HG03558 (cell line): ENCODE measurements around the gene PARD3.

Experiments
- ATAC-seq: cut with Tn5 transposase; IDR thresholded peaks from one replicate; pipeline ENCODE4 v1.9.1; 2021; ENCODE audit warnings: moderate number of reproducible peaks; ENCODE audit not compliant: unreplicated experiment; ENCODE audit errors: extremely low read depth

Gene PARD3

GRCh38 chr10:34222359-34222758 is 592.7 kb downstream of the PARD3 start:
- no peak for ATAC-seq

DNA sequence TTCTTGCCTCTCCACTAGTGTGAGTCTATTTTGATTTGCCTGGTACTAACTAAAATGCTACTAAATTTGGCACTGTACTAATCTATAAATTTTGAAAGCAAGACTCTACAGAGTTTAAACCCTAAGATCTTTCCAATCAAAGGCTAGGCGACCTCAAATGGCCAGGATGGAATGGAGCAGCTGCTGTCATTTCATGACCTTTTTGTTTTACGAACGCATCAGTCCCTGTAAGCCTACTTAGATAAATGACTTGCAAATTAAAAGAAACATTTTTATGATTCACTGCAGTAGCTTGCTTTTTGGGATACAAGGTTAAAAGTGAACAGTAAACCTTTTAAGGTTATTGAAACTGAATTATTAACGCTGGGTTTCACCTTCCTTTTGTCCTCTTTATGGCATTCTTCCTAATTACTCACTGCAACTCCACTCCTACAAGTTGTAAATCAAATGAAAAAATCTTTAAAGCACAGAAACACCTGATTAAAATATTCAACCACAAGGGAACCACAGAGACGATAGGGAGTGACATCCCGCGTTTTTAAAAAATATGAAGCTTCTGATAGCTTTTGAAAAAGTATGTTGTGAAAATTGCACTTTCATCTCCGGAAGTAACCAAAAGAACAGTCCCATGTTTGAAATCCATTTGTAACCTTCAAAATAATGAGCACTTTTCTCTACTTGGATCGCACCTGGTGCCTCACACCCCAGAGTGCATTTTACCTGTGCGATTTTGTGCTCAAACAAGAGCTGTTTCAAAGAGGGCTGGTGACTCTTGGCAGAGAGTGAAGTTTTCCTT is 595.1 kb downstream of the PARD3 start:
- no peak for ATAC-seq

- no peak for ATAC-seq
Observed at GRCh38 chr10:34217524-34217923, 597.6 kb downstream of the PARD3 start.

DNA sequence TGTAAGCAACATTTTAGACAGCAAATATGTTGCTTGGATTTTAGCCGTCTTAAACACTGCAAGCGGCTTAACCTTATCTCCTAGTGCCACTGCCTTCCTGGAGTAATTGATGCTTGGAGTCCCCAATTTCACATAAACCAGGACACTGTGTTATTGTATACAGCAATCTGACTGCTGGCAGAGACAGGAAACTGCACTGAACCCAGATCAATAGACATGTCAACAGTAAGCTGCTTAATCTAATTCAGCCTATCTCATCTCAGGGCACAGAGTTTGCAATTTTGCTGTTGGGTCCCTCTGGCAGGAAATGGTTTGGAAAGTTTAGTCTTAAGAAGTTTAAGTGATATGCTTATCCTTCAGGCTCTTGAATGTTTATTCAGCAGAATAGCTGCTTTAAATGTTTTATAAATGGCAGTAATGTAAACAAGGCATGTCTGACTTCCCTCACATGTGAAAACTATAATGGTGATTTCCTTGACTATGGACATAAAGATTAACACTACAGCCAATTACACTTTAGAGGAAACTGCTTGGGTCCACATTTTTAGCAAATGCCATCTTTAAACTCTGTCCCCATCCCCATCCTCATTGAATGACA is 598.6 kb downstream of the PARD3 start:
- ATAC-seq = no peak

DNA sequence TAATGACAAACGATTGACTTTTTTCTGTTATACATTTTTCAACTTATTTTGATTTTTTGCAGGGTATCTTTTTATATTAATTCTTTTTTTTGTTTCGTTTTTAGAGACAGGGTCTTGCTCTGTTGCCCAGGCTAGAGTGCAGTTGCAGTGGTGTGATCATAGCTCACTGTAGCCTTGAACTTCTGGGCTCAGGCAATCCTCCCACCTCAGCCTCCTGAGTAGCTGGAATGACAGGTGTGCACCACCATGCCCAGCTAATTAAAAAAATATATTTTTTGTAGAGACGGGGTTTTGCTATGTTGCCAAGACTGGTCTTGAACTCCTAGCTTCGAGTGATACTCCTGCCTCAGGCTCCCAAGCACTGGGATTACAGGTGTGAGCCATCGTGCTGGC is 601.3 kb downstream of the PARD3 start:
- ATAC-seq = no peak

DNA sequence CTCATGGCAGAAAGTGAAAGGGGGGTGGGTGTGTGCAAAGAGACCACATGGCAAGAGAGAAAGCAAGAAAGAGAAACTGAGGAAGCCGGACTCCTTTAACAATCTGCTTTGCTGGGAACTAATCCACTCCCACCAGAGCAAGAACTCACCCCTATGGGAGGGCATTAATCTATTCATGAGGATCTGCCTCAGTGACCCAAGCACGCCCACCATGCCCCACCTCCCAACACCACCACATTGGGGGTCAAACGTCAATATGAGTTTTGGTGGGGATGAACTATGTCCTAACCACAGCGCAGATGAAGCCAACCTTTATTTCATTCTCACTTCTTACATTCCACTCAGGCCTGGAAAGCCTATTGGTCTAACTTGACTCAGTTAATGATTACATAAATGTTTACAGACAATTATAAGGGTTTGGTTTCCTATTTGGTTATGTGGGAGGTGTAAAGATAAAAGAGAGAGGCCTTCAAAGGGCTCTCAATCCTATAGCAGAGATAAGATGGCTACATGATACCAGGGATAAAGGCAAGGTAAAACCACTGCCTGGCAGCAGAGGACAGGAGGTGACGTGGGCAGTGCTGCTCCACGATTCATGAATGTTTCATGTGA is 601.8 kb downstream of the PARD3 start:
- ATAC-seq = no peak

DNA sequence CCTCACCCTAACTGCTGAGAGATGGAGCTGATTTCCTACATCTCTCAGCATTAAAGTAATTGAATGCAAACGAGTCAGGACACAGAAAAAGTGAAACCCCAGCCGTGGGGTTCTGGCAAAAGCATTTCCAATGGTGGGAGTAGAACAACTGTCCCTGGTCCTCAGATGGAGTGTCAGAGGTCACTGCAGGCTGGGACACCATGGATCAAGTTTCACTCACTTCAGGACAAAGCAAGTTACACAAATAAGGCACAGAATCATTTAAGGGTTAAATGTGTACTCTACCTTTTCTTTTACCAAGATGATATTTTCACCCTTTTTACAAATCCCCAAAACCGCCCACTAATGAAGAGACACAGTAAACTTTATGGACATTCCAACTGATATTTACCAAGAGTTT is 607.8 kb downstream of the PARD3 start:
- no peak for ATAC-seq

- ATAC-seq = no peak
Observed at GRCh38 chr10:34206935-34207268, 608.2 kb downstream of the PARD3 start.

GRCh38 chr10:34206078-34206934 is 608.8 kb downstream of the PARD3 start:
- ATAC-seq = no peak

- no peak for ATAC-seq
Observed at GRCh38 chr10:34205452-34205851, 609.6 kb downstream of the PARD3 start.

DNA sequence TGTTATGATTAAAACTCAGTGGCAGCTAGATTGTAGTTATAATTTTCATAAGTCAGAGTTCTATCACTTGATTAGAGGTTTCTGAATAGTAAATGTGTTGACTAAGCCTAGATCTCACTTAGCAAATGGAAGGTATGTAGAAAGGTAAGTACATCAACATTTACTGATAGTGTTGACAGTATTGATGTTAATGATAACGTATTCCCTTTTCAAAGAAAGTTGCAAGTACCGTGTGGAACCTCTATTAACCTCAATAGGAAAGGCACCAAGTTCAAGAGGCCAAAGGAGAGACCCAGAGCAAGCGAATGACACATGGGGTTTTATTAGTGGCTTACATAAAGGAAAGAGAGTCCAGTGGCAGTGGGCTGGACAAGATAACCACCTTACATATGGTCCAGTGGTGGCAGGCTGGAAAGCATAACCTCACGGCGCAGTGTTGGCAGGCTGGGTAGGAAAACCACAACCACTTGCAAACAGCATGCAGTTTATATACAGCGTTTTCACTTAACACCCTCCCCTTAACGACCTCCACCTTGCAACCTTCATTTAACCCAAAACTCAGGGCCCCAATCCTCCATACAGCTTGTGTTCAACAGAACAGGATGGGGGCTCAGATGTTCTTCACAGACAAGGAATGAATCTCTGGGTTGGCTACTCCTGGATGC is 611.0 kb downstream of the PARD3 start:
- ATAC-seq = no peak

DNA sequence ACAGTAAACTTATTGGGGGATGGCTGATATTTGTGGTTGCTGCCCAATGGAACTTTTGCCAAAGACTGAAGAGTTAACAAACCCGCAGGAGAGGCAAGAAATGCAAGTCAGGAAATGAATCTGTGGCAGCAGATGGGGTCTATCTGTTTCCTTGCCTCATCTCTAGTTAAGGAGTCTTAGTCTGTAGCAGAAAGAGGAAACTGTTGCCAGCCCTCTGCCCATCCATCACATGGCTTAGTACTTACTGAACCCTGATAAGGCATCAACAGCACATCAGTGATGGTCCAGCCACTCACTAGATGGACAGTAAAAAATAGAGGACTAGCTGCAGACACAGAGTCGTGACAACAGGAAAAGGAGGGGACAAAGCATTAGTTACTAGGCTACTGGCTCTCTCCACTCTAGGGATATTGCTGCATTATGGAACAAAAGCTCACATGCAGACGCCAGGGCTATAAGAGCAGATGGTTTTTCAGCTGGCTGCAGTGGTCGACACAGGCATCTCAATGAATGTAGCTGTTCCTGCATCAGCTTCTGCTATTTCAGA is 614.7 kb downstream of the PARD3 start:
- ATAC-seq = no peak

- no peak for ATAC-seq
Observed at GRCh38 chr10:34198953-34199352, 616.1 kb downstream of the PARD3 start.

- no peak for ATAC-seq
Observed at GRCh38 chr10:34196058-34196433, 619.0 kb downstream of the PARD3 start.

DNA sequence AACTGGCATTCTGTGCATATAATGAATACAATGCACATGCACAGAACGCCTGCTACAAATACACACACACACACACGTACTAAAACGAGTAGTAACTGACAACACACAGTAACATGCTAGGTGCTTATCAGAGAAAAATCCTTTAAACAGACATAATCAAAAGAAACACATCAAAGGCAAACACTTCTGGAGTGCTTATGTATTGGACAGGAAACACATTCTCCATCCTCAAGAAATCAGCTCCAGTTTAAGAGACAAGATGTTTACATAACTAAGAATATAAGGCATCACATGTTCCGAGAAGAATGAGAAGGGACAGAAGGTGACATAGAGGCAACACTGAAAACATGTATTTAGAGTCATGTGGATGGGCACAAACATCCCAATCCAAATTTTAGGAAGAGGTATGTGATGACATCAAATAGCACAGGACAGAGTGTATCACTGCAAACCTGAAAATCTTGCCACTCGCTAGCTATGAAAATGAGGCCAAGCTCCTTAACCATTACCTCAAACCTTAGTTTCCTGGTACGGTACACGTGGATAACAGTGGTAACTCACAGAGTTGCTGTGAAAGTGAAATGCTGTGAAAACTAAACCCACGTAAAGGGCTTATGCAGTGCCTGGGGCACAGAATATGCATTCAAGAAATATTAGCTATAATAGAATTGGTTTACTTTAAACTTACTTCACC is 619.6 kb downstream of the PARD3 start:
- no peak for ATAC-seq

- no peak for ATAC-seq
Observed at GRCh38 chr10:34193931-34194626, 621.0 kb downstream of the PARD3 start.

GRCh38 chr10:34192646-34193045 is 622.5 kb downstream of the PARD3 start:
- ATAC-seq = no peak

- no peak for ATAC-seq
Observed at GRCh38 chr10:34191406-34191805, 623.7 kb downstream of the PARD3 start.

DNA sequence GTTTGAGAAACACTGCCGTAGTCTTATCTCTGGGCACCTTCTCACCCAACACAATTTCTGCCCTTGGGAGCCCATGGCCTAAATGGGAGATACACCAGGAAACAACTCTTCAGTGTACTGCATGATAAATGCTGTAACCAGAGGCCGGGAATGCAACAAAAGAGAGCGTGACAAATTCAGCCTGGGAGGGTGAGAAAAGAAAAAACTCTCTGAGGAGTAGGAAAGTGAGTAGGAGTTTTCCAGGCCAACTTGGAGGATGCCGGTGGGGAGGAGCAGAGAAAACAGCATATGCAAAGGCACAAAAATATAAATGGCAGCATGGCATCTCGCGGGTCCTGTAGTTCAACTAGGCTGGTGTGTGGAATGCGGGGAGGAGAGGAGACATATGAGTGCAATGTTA is 624.5 kb downstream of the PARD3 start:
- ATAC-seq = no peak
